Ascending aorta (tissue), 2 donors: Measurements from ENCODE around the gene WDR36. TPM values are rescaled to one million over a fixed set of nuclear protein-coding genes. Genes with fewer than 3 reads are reported as not detected.

Experiments
- DNase-seq, 2 donors: peaks; one replicate each; pipeline ENCODE4 v3.0.0-alpha.2; 2019; ENCODE audit warnings: low spot score in 2 of 2
- H3K27ac ChIP-seq, 2 donors: fragments of 200-600 bp; sonication (generic); one replicate each; pipeline ENCODE4 v1.5.1; 2016 to 2017; ENCODE audit warnings: mild to moderate bottlenecking in 1 of 2
- H3K27me3 ChIP-seq: fragments of 200-600 bp; sonication (generic); one replicate; pipeline ENCODE4 v1.5.1; 2017
- H3K36me3 ChIP-seq, 2 donors: fragments of 200-600 bp; sonication (generic); one replicate each; pipeline ENCODE4 v1.5.1; 2016
- H3K4me1 ChIP-seq, 2 donors: fragments of 200-600 bp; sonication (generic); one replicate each; pipeline ENCODE4 v1.5.1; 2016 to 2017; ENCODE audit warnings: mild to moderate bottlenecking in 1 of 2
- H3K4me3 ChIP-seq, 2 donors: fragments of 200-600 bp; sonication (generic); one replicate each; pipeline ENCODE4 v1.5.1; 2016 to 2017; ENCODE audit warnings: mild to moderate bottlenecking in 1 of 2
- H3K9me3 ChIP-seq, 2 donors: fragments of 200-600 bp; sonication (generic); one replicate each; pipeline ENCODE4 v1.5.1; 2016
- CTCF ChIP-seq, 3 experiments: fragments of 200-600 bp in 2 of 3; fragments of 450-650 bp in 1 of 3; sonication (generic) in 2 of 3; IDR thresholded peaks; one replicate each; pipeline ENCODE4 v1.5.1; 2016 to 2019; ENCODE audit warnings: antibody characterized with exemption in 3 of 3, mild to moderate bottlenecking in 1 of 3, moderate library complexity in 1 of 3
- intact Hi-C: fragments of 100-400 bp; cut with DNase I; formaldehyde crosslinking; loops from one replicate; pipeline ENCODE4 v1.15.1; 2023
- total RNA-seq: library from RNA; depleted of rRNA; stranded (reverse); fragments of >200 nt; gene quantifications from one replicate; pipeline ENCODE4 v1.1.0, GENCODE V29; 2016

WDR36 gene
- total RNA-seq, 1 donor from 2014 or later, result 8.4 TPM

GRCh38 chr5:111116550-111116949 is 24.4 kb downstream of the WDR36 start:
- Histone ChIP-seq H3K36me3 (peaks cover 40 to 65% of the 10 kb centered on the region in 2 donors), H3K27ac (no peak overlapping the region), H3K9me3 (no peaks in the 10 kb centered on the region), H3K4me1 (no peaks in the 10 kb centered on the region), H3K27me3 (no peaks in the 10 kb centered on the region), H3K4me3 (no peak overlapping the region)
- intact Hi-C loops, result no loop called here
- no peak for TF ChIP-seq CTCF (IDR thresholded peaks at IDR 0.05)
- no peak for DNase-seq

GRCh38 chr5:111117136-111117535 is 25.0 kb downstream of the WDR36 start:
- DNase-seq, result no peak
- intact Hi-C loops, result no loop called here
- no peak overlapping the region for H3K27ac ChIP-seq
- no peak overlapping the region for H3K4me3 ChIP-seq
- peaks cover 46 to 65% of the 10 kb centered on the region in 2 donors for H3K36me3 ChIP-seq
- no peaks in the 10 kb centered on the region for H3K9me3 ChIP-seq
- H3K27me3 ChIP-seq, result no peaks in the 10 kb centered on the region
- H3K4me1 ChIP-seq, result no peaks in the 10 kb centered on the region
- no peak for TF ChIP-seq CTCF (IDR thresholded peaks at IDR 0.05)

GRCh38 chr5:111119221-111119620 is 27.1 kb downstream of the WDR36 start:
- Histone ChIP-seq H3K27ac (no peak overlapping the region), H3K27me3 (no peaks in the 10 kb centered on the region), H3K4me3 (no peak overlapping the region), H3K4me1 (no peaks in the 10 kb centered on the region), H3K9me3 (no peaks in the 10 kb centered on the region), H3K36me3 (peaks cover 47 to 65% of the 10 kb centered on the region in 2 donors)
- no peak for DNase-seq
- intact Hi-C loops, result no loop called here
- TF ChIP-seq CTCF (IDR thresholded peaks at IDR 0.05), result no peak

GRCh38 chr5:111119856-111120255 is 27.7 kb downstream of the WDR36 start:
- intact Hi-C loops, result no loop called here
- peaks cover 49 to 68% of the 10 kb centered on the region in 2 donors for H3K36me3 ChIP-seq
- no peak for TF ChIP-seq CTCF (IDR thresholded peaks at IDR 0.05)

GRCh38 chr5:111120911-111121310 is 28.8 kb downstream of the WDR36 start:
- intact Hi-C loops, result no loop called here
- peaks cover 54 to 77% of the 10 kb centered on the region in 2 donors for H3K36me3 ChIP-seq
- no peaks in the 10 kb centered on the region for H3K27me3 ChIP-seq
- H3K27ac ChIP-seq, result no peak overlapping the region
- TF ChIP-seq CTCF (IDR thresholded peaks at IDR 0.05), result no peak
- H3K4me1 ChIP-seq, result no peaks in the 10 kb centered on the region
- no peak overlapping the region for H3K4me3 ChIP-seq
- DNase-seq, result no peak
- no peaks in the 10 kb centered on the region for H3K9me3 ChIP-seq

More at GRCh38 chr5:111119856-111120255, 27.7 kb downstream of the WDR36 start:
- Histone ChIP-seq H3K27me3 (no peaks in the 10 kb centered on the region), H3K27ac (no peak overlapping the region), H3K4me3 (no peak overlapping the region), H3K4me1 (no peaks in the 10 kb centered on the region), H3K9me3 (no peaks in the 10 kb centered on the region)
- DNase-seq, result no peak

GRCh38 chr5:111121926-111122325 is 29.8 kb downstream of the WDR36 start:
- no peaks in the 10 kb centered on the region for H3K27me3 ChIP-seq
- H3K4me3 ChIP-seq, result no peak overlapping the region
- peaks cover 57 to 85% of the 10 kb centered on the region in 2 donors for H3K36me3 ChIP-seq
- no peaks in the 10 kb centered on the region for H3K9me3 ChIP-seq
- no peaks in the 10 kb centered on the region for H3K4me1 ChIP-seq
- no peak for TF ChIP-seq CTCF (IDR thresholded peaks at IDR 0.05)
- no peak for DNase-seq
- H3K27ac ChIP-seq, result no peak overlapping the region
- intact Hi-C loops, result no loop called here
